Fibroblast of pulmonary artery (primary cell): Measurements from ENCODE around the gene LRRC55.
"Not testable (repeated sequence)": the region's sequence is repeated elsewhere in the genome, so short reads cannot be mapped to it uniquely, and the experiment has no call there.

ENCODE experiments used
- DNase-seq: peaks from one replicate; pipeline ENCODE4 v3.0.0-alpha.2; 2010; ENCODE audit warnings: low read depth
- H3K4me3 ChIP-seq: replicated peaks from 2 replicates; pipeline ENCODE4 v1.5.1; 2011; ENCODE audit warnings: low read depth, mild to moderate bottlenecking, control low read depth, low read length, moderate library complexity
- TF ChIP-seq, protein P1 (sequence below): IDR thresholded peaks from 2 replicates; pipeline ENCODE4 v1.5.1; 2011; ENCODE audit warnings: mild to moderate bottlenecking, control low read depth, low read length, inconsistent platforms; ENCODE audit errors: missing control alignments

LRRC55 gene

DNA sequence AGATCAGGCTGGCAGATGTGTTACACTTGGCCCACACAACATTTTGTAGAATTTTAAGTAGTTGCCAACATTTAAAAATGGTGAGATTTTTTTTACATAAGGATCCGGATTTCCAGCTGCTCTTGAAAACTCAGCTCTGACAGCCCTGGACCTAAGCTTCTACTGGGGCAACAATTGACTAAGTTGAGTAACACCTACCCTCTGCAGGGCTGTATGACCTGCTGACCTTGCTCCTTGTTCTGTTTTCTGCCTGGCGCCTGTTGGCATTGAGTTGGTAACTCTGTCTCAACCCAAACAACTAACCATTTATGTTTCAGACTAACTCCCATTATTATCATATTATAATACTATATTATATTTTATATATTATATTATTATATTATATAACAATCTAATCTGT lies 21.1 kb upstream of the LRRC55 start:
- H3K4me3 ChIP-seq = no peak overlapping the region
- TF ChIP-seq, protein P1, sequence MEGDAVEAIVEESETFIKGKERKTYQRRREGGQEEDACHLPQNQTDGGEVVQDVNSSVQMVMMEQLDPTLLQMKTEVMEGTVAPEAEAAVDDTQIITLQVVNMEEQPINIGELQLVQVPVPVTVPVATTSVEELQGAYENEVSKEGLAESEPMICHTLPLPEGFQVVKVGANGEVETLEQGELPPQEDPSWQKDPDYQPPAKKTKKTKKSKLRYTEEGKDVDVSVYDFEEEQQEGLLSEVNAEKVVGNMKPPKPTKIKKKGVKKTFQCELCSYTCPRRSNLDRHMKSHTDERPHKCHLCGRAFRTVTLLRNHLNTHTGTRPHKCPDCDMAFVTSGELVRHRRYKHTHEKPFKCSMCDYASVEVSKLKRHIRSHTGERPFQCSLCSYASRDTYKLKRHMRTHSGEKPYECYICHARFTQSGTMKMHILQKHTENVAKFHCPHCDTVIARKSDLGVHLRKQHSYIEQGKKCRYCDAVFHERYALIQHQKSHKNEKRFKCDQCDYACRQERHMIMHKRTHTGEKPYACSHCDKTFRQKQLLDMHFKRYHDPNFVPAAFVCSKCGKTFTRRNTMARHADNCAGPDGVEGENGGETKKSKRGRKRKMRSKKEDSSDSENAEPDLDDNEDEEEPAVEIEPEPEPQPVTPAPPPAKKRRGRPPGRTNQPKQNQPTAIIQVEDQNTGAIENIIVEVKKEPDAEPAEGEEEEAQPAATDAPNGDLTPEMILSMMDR = no peak
- DNase-seq = no peak

DNA sequence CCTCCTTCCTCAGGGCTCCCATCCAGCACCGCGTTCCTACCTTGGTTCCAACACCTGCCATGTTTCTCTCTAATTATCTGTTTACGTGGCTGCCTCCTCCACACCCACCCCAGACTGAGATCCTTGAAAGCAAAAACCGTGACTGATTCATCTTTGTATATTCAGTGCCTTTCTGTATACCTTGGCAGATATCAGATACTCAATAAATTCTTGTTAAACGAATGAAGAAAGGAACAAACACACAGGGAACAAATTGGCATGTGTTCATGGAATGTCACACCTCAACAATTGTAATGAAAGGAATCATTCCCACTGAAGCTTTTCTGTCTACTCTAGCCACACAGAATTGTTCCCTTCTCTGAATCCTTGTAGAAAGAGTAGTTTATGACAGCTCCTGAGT lies 20.4 kb upstream of the LRRC55 start:
- no peak overlapping the region for H3K4me3 ChIP-seq
- no peak for DNase-seq
- TF ChIP-seq, protein P1 = no peak

DNA sequence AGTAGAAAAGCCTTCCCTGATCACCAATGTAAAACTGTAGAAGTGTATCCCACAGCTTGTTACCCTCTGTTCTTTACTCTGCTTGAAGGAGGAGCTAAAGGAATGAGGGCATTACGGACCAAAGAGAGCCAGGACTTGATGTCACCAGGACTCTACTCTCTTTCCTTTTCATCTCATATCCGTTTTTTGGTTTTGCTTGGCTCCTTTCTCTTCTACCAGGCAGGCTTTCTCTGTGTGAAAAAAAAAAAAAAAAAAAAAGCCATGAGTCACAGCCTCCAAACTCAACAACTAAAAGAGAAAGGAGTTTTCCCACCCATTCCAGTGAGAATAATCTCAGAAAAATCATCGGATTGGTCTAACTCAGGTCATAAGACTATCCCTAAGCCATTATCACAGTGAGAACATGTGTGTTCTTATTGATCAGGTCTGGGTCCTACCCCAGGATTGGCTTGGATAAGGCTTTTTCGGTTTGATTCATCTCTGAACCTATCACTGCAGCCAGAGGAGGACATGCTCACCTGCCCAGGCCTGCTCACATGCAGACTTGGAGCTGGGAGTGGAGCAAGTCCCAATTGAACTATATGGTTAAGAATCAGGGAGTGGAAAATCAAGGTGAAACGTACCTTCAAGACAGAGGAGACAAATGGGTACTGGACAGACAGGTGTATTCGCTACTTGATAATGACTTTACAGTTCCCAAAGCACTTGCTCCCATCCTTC lies 19.4 kb upstream of the LRRC55 start:
- H3K4me3 ChIP-seq = no peak overlapping the region
- no peak for DNase-seq
- TF ChIP-seq, protein P1 = no peak

DNA sequence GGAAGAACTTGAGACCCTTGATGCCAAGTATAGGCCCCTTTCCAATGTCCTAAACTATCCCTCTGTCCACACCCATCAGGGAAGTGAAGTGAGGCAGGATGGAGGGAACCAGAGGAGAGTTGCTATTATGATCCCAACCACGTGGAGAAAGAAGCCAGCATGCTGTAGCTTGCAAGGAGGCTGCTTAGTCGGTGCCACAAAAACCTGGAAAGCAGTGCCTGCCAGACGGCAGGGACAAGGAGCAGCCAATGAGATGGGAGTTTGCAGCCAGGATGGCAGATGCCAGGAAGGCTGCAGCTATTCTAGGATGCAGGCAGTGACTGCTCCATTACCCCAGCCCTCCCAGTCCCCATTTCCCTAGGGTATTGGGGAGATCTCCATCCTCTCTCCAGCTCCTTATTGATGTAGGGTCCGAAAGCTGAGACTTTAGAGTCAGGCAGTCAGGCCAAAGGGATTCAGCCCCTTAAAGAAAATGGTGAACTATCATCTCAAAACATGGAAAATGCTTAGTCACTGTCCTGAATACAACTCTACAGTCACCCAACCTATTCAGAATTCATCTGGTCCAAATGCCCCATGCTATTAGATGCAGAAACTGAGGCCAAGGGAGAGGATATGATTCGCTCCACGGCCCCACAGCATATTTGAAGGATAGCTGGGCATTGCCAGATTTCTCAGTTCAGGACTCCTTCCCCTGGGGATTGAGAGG lies 18.4 kb upstream of the LRRC55 start:
- DNase-seq = no peak
- TF ChIP-seq, protein P1 = no peak
- no peak overlapping the region for H3K4me3 ChIP-seq

DNA sequence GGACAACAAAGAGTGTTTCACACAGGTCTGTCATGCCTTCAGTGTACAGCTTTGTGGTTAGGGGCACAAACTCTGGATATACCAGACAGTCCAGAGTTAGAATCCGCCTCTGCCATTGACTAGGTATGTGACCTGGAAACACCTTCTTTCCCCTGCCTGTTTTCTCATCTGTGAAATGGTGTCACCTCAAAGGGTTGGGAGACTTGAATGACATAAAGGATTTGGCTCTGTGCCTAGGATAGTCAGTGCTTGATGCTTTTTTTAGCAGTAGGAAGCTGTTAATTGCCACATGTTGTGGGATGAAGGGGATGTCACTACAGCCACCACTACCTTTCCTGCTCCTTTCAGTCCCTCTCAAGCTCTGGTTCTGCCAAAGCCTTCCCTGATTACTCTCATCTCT lies 17.4 kb upstream of the LRRC55 start:
- DNase-seq = no peak
- no peak overlapping the region for H3K4me3 ChIP-seq
- TF ChIP-seq, protein P1 = no peak

DNA sequence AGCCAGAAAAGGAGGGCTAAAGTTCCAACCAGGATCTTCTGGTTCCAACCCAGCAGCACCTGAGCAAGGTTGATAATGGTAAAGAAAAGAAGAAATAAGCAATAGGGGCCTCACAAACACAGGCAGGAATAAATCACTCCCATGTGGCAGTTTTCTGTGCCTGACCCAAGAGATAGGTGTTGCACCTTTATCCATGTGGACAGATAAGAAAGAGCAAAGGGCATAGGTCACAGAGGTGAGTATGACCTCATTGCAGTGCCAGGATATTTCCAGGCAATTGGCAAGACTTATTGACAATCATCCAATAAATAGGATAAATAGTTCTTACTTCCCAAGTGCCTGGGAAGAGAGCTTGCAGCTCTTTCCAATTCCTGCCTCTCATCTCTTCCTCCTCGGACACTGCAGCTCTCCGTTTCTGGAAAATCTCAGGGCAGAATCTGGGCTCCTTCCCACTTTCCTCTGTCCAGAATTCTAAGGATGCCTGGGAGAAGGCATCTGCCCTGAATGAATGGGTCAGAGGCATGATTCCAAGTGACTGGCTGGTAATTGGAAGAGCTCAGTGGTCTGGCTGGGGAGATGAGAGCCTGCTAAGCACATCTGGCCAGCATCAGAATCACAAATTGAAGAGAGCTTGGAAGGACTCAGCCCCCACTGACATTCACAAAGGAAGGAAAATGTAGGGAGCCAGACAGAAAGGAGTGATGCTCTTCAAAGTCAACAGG lies 14.5 kb upstream of the LRRC55 start:
- DNase-seq = no peak
- TF ChIP-seq, protein P1 = no peak
- no peak overlapping the region for H3K4me3 ChIP-seq

DNA sequence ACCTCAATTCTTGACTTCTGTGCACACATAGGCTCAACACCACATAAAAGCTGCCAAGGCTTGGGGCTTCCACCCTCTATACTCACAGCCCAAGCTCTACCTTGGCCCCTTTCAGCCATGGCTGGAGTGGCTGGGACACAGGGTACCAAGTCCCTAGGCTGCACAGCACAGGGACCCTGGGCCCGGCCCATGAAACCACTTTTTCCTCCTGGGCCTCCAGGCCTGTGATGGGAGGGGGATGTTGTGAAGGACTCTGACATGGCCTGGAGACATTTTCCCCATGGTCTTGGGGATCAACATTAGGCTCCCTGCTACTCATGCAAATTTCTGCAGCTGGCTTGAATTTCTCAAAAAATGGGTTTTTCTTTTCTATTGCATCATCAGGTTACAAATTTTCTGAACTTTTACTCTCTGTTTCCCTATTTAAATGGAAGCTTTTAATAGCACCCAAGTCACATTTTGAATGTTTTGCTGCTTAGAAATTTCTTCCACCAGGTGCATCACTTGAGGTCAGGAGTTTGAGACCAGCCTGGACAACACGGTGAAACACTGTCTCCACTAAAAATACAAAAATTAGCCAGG lies 11.9 kb upstream of the LRRC55 start:
- H3K4me3 ChIP-seq, DNase-seq: not testable (repeated sequence)
